ENCODE data around the gene SH3PXD2A.

The SH3PXD2A gene

GRCh38 chr10:103894441-103894864 is 39.1 kb upstream of the SH3PXD2A start:
- no peak for DNase-seq (ENCODE audit: low read depth)
- TF ChIP-seq CTCF (IDR thresholded peaks at IDR 0.05; ENCODE audit: control insufficient read depth, extremely low read depth, insufficient read depth): no peak
- H3K4me3 ChIP-seq (ENCODE audit: low read depth, low read length): no peak overlapping the region

- TF ChIP-seq CTCF (IDR thresholded peaks at IDR 0.05; ENCODE audit: control insufficient read depth, extremely low read depth, insufficient read depth): no peak
- H3K4me3 ChIP-seq (ENCODE audit: low read depth, low read length): no peak overlapping the region
- DNase-seq (ENCODE audit: low read depth): no peak
Observed at GRCh38 chr10:103893817-103894216, 38.4 kb upstream of the SH3PXD2A start.

- no peak for DNase-seq (ENCODE audit: low read depth)
- TF ChIP-seq CTCF (IDR thresholded peaks at IDR 0.05; ENCODE audit: control insufficient read depth, extremely low read depth, insufficient read depth): no peak
- H3K4me3 ChIP-seq (ENCODE audit: low read depth, low read length): no peak overlapping the region
Observed at GRCh38 chr10:103892181-103892580, 36.8 kb upstream of the SH3PXD2A start.

- no peak overlapping the region for H3K4me3 ChIP-seq (ENCODE audit: low read depth, low read length)
- no peak for DNase-seq (ENCODE audit: low read depth)
- TF ChIP-seq CTCF (IDR thresholded peaks at IDR 0.05; ENCODE audit: control insufficient read depth, extremely low read depth, insufficient read depth): no peak
Observed at GRCh38 chr10:103890688-103891087, 35.3 kb upstream of the SH3PXD2A start.

GRCh38 chr10:103890194-103890658 is 34.9 kb upstream of the SH3PXD2A start:
- DNase-seq (ENCODE audit: low read depth): peak; percentile 80
- no peak overlapping the region for H3K4me3 ChIP-seq (ENCODE audit: low read depth, low read length)
- TF ChIP-seq CTCF (IDR thresholded peaks at IDR 0.05; ENCODE audit: control insufficient read depth, extremely low read depth, insufficient read depth): no peak

- no peak overlapping the region for H3K4me3 ChIP-seq (ENCODE audit: low read depth, low read length)
- no peak for DNase-seq (ENCODE audit: low read depth)
- no peak for TF ChIP-seq CTCF (IDR thresholded peaks at IDR 0.05; ENCODE audit: control insufficient read depth, extremely low read depth, insufficient read depth)
Observed at GRCh38 chr10:103889121-103889720, 33.8 kb upstream of the SH3PXD2A start.

Measured in LNCaP clone FGC (cell line).